HepG2 (cell line): Measurements from ENCODE around the gene IL26.

Source experiments
- EZH2 ChIP-seq: conservative IDR thresholded peaks from 2 replicates; pipeline ENCODE4 v1.6.1; 2012; ENCODE audit warnings: mild to moderate bottlenecking, low read depth, low read length, moderate library complexity
- KAT7 ChIP-seq: IDR thresholded peaks from 2 replicates; pipeline ENCODE4 v1.6.1; 2018; ENCODE audit warnings: borderline replicate concordance, missing compliant biosample characterization
- TAF1 ChIP-seq: sonication (generic); formaldehyde crosslinking; IDR thresholded peaks from 2 replicates; pipeline ENCODE4 v1.4.0; 2020; ENCODE audit warnings: missing genetic modification reagents
- ZFP36 ChIP-seq: fragments of 150-350 bp; IDR thresholded peaks from 2 replicates; pipeline ENCODE4 v1.6.1; 2018; ENCODE audit warnings: borderline replicate concordance, low read length, low read depth; ENCODE audit not compliant: partially characterized antibody

- no peak for TF ChIP-seq EZH2
- TF ChIP-seq KAT7 (CRISPR knock-in tag) = no peak
- no peak for TF ChIP-seq TAF1
- TF ChIP-seq ZFP36 = no peak
Measured at GRCh38 chr12:68233498-68233897, 7.9 kb upstream of the IL26 start.
